DND-41 (cell line): Measurements from ENCODE around the gene MAP7D3.

Experiments
- CTCF ChIP-seq: IDR thresholded peaks from 2 replicates; pipeline ENCODE4 v1.5.1; 2012; ENCODE audit warnings: borderline replicate concordance, low read length, moderate library complexity, mild to moderate bottlenecking; ENCODE audit not compliant: poor library complexity, severe bottlenecking; ENCODE audit errors: extremely low read depth
- EZH2 ChIP-seq: IDR thresholded peaks from 3 replicates; pipeline ENCODE4 v1.6.1; 2012; ENCODE audit warnings: borderline replicate concordance, low read depth, mild to moderate bottlenecking, moderate library complexity, low read length, inconsistent platforms; ENCODE audit not compliant: severe bottlenecking

DNA sequence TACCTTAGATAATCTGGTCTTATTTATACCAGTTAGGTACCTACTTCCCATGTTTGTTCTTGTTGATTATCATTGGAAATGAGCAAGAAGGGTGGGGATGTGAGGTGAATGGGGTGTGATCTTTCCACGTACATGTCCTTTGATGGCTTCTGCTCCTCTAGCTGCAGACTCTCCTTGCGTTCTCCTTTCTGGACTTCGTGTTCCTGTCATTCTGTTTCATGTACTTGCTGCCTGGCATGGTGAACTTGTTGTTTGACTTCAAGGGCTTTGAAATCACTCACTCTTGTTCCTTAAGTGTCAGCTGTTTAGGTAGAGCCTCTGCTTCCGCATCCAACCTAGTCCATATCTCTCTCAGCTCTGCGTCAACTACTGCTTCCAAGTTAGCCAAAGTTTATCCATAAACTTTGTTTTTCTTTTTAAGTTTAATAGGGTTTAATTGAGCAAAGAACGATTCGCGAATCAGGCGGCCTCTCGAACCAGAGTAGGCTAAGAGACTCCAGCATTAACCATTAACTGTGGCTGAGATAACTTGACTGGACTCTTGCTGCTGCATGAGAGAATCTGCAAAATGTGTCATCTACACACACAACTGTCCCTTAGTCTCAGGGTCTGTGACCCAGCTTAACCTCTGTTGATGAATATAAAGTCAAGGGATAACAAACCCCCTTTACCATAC lies 61.0 kb downstream of the MAP7D3 start:
- no peak for TF ChIP-seq CTCF
- no peak for TF ChIP-seq EZH2
